IgD-negative memory B cell (primary cell): ENCODE results near the gene RBL2. TPM values are rescaled to one million over a fixed set of nuclear protein-coding genes. Genes with fewer than 3 reads are reported as not detected.

ENCODE experiments used
- H3K27ac Mint-ChIP-seq, 3 donors: one replicate each; pipeline ENCODE4 v1.8.0; 2020 to 2022; ENCODE audit warnings: mild to moderate bottlenecking in 3 of 3, mixed read lengths in 3 of 3, moderate library complexity in 1 of 3
- H3K27me3 Mint-ChIP-seq: one replicate; pipeline ENCODE4 v1.8.0; 2021; ENCODE audit warnings: mixed read lengths
- H3K36me3 Mint-ChIP-seq: one replicate; pipeline ENCODE4 v1.8.0; 2020; ENCODE audit warnings: mild to moderate bottlenecking, mixed read lengths
- H3K4me1 Mint-ChIP-seq, 3 donors: one replicate each; pipeline ENCODE4 v1.8.0; 2020 to 2022; ENCODE audit warnings: mixed read lengths in 3 of 3, mild to moderate bottlenecking in 1 of 3
- H3K4me3 Mint-ChIP-seq, 4 donors: one replicate each; pipeline ENCODE4 v1.8.0; 2020 to 2022; ENCODE audit warnings: mild to moderate bottlenecking in 4 of 4, mixed read lengths in 4 of 4, moderate library complexity in 3 of 4
- H3K9me3 Mint-ChIP-seq, 3 donors: one replicate each; pipeline ENCODE4 v1.8.0; 2020 to 2021; ENCODE audit warnings: mixed read lengths in 3 of 3, mild to moderate bottlenecking in 1 of 3
- polyA plus RNA-seq: library from polyadenylated mRNA; unstranded; fragments of 300-500 nt; fragmentation: Illumina TruSeq; gene quantifications from one replicate; pipeline ENCODE4 v1.2.3, GENCODE V29; 2021

Gene RBL2
- polyA plus RNA-seq, 1 donor from 2014 or later: 77.4 TPM

GRCh38 chr16:53482123-53482522 lies 47.9 kb downstream of the RBL2 start:
- peaks cover 0 to 11% (median 4%) of the 10 kb centered on the region in 3 donors for H3K9me3 Mint-ChIP-seq
- H3K27ac Mint-ChIP-seq: no peak overlapping the region
- no peak overlapping the region for H3K4me3 Mint-ChIP-seq
- H3K4me1 Mint-ChIP-seq: peaks cover 0 to 3% (median 0%) of the 10 kb centered on the region in 3 donors
- no peaks in the 10 kb centered on the region for H3K27me3 Mint-ChIP-seq
- H3K36me3 Mint-ChIP-seq: peaks cover 37% of the 10 kb centered on the region

GRCh38 chr16:53484542-53484941 lies 50.3 kb downstream of the RBL2 start:
- Mint-ChIP-seq H3K27ac (peak overlapping the region in 1 of 3 donors; percentile 67), H3K9me3 (peaks cover 0 to 11% (median 4%) of the 10 kb centered on the region in 3 donors)

DNA sequence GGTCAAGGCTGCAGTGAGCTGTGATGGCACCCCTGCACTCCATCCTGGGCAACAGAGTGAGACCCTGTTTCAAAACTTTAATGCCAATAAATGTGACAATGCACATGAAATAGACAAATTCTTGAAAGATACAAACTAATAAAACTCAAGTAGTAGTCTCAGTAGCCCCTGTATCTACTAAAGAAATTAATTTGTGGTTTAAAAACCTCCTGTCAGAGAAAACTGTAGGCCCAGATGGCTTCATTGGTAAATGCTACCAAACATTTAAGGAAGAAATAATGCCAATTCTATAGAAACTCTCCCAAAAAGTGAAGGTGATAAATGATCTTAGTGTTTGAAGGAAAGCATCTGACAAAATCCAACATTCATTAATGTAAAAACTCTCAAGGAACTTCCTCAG lies 52.0 kb downstream of the RBL2 start:
- H3K36me3 Mint-ChIP-seq: peaks cover 37% of the 10 kb centered on the region
- H3K27me3 Mint-ChIP-seq: no peaks in the 10 kb centered on the region
- H3K9me3 Mint-ChIP-seq: peaks cover 0 to 11% (median 4%) of the 10 kb centered on the region in 3 donors
- peak overlapping the region in 1 of 4 donors; percentile 12 for H3K4me3 Mint-ChIP-seq
- H3K27ac Mint-ChIP-seq: no peak overlapping the region
- H3K4me1 Mint-ChIP-seq: peaks cover 0 to 3% (median 0%) of the 10 kb centered on the region in 3 donors

More at GRCh38 chr16:53484542-53484941, 50.3 kb downstream of the RBL2 start:
- Mint-ChIP-seq H3K27me3 (no peaks in the 10 kb centered on the region), H3K4me1 (peaks cover 0 to 3% (median 0%) of the 10 kb centered on the region in 3 donors), H3K4me3 (no peak overlapping the region), H3K36me3 (peaks cover 40% of the 10 kb centered on the region)

DNA sequence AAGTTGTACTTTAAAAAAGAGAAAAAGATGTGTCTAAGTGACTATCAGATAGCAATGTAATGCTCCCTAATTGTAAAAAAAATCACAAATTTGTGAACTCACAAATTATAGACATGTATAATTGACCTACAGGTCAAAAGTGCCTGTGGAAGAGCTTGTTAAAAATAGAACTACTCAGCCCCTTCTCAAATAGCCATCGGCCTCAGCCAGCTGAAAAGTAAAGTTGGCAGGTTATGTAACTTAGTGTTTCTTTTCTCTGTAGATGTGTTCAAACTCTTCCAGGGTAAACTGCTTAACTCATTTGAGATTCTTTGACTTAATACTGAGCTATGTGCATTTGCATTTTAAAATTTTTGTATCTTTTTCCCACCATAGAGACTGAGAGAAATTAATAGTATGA lies 55.5 kb downstream of the RBL2 start:
- Mint-ChIP-seq H3K9me3 (peaks cover 0 to 4% (median 3%) of the 10 kb centered on the region in 3 donors), H3K36me3 (peaks cover 23% of the 10 kb centered on the region), H3K4me1 (peaks cover 0 to 3% (median 0%) of the 10 kb centered on the region in 3 donors), H3K27ac (peak overlapping the region in 1 of 3 donors; percentile 69), H3K27me3 (no peaks in the 10 kb centered on the region), H3K4me3 (no peak overlapping the region)

GRCh38 chr16:53492503-53492902 lies 58.2 kb downstream of the RBL2 start:
- peaks cover 7% of the 10 kb centered on the region for H3K36me3 Mint-ChIP-seq
- no peak overlapping the region for H3K4me3 Mint-ChIP-seq
- H3K4me1 Mint-ChIP-seq: peaks cover 0 to 2% (median 0%) of the 10 kb centered on the region in 3 donors

GRCh38 chr16:53494636-53495035 lies 60.4 kb downstream of the RBL2 start:
- Mint-ChIP-seq H3K4me3 (no peak overlapping the region), H3K4me1 (peaks cover 0 to 4% (median 2%) of the 10 kb centered on the region in 3 donors), H3K27me3 (no peaks in the 10 kb centered on the region), H3K36me3 (peaks cover 5% of the 10 kb centered on the region), H3K9me3 (no peaks in the 10 kb centered on the region), H3K27ac (no peak overlapping the region)

More at GRCh38 chr16:53492503-53492902, 58.2 kb downstream of the RBL2 start:
- H3K27ac Mint-ChIP-seq: peak overlapping the region in 1 of 3 donors; percentile 47
- H3K27me3 Mint-ChIP-seq: no peaks in the 10 kb centered on the region
- no peaks in the 10 kb centered on the region for H3K9me3 Mint-ChIP-seq

GRCh38 chr16:53495325-53495724 lies 61.1 kb downstream of the RBL2 start:
- no peaks in the 10 kb centered on the region for H3K27me3 Mint-ChIP-seq
- H3K9me3 Mint-ChIP-seq: no peaks in the 10 kb centered on the region
- peaks cover under 1% of the 10 kb centered on the region for H3K36me3 Mint-ChIP-seq
- H3K4me1 Mint-ChIP-seq: peaks cover 0 to 4% (median 2%) of the 10 kb centered on the region in 3 donors
- H3K27ac Mint-ChIP-seq: no peak overlapping the region
- no peak overlapping the region for H3K4me3 Mint-ChIP-seq

GRCh38 chr16:53498984-53499383 lies 64.7 kb downstream of the RBL2 start:
- Mint-ChIP-seq H3K9me3 (no peaks in the 10 kb centered on the region), H3K4me3 (peak overlapping the region in 1 of 4 donors; percentile 60), H3K27ac (peak overlapping the region in 1 of 3 donors; percentile 34), H3K4me1 (peaks cover under 1 to 22% (median 13%) of the 10 kb centered on the region in 3 donors), H3K27me3 (no peaks in the 10 kb centered on the region), H3K36me3 (no peaks in the 10 kb centered on the region)

DNA sequence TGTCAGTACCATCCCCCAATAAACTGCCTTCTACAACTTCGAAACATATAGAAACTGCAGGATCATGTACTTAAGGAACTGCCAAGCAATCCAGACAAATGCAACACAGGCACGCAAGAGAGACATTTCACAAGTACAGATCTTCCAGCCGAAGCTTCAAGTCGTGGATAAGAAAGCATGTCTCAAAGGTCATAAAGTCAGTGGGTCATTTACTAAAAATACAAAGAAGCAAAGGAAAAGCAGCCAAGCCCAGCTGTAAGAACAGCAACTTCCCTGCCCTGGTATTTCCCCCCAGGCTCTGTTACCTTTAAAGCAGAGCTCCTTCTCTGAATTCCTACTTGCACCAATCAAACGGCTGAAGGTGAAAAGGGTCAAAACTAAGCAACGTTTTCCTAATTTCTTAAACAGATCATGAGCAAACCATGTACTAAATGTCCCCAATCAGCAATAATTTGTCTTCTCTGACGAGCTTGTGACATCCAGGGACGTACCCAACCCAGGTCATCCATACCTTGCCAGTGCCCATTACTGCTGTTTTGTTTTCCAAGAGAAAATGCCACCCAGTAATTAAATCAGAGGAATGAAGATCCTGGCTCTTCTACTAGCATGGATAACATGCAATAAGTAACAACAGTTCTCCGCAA lies 67.1 kb downstream of the RBL2 start:
- no peaks in the 10 kb centered on the region for H3K9me3 Mint-ChIP-seq
- no peaks in the 10 kb centered on the region for H3K27me3 Mint-ChIP-seq
- peak overlapping the region in 1 of 3 donors; percentile 5 for H3K27ac Mint-ChIP-seq
- H3K36me3 Mint-ChIP-seq: no peaks in the 10 kb centered on the region
- peaks cover 6 to 30% (median 22%) of the 10 kb centered on the region in 3 donors for H3K4me1 Mint-ChIP-seq
- H3K4me3 Mint-ChIP-seq: peak overlapping the region in 3 of 4 donors; percentile 88 to 96 (median 94)

- H3K27ac Mint-ChIP-seq: peak within 1 kb of the TSS; percentile 79 to 95 (median 90)
- H3K36me3 Mint-ChIP-seq: no peaks in the 10 kb centered on the region
- peaks cover 6 to 30% (median 22%) of the 10 kb centered on the region in 3 donors for H3K4me1 Mint-ChIP-seq
- H3K4me3 Mint-ChIP-seq: peak within 1 kb of the TSS; percentile 88 to 99 (median 95)
- H3K27me3 Mint-ChIP-seq: no peaks in the 10 kb centered on the region
- no peaks in the 10 kb centered on the region for H3K9me3 Mint-ChIP-seq
These were observed 68.3 kb downstream of the RBL2 start, which contains the start of gene AKTIP for GRCh38 chr16:53502331-53503269. Gene AKTIP (minus strand): TSS chr16:53503209. CDS start chr16:53500259, 2,950 bp downstream.

DNA sequence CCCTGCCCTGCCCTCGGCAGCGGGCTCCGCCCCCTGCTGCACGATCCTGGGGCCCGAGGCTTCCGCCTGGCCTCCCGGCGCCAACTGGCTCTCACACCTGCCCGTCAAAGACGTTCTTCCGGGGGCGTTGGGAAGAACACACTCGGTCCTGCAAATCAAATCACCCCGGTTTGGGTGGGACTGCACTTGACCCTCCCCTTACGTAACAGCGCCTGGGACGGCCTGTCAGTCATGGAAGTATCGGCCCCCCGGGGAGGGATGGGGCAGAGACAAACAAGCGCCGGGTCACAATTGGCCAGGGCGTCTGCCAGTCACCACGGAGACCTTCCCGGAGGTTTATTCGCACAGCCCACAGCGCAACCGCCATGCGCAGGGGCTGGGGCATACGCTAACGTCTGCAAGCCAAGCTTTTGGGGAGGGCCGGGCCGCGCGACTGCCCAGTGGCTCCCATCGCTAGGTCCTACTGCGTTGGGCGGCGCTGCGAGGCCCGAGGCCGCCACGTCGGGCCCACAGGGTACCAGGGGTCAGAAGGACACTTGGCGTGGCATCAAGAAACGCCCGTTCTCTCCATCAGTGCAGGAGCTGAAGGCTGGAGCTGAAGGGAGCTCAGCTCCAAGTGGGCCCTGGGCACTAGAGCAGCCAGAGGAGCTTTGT lies 69.1 kb downstream of the RBL2 start:
- H3K27me3 Mint-ChIP-seq: no peaks in the 10 kb centered on the region
- H3K9me3 Mint-ChIP-seq: no peaks in the 10 kb centered on the region
- H3K4me1 Mint-ChIP-seq: peaks cover 6 to 30% (median 22%) of the 10 kb centered on the region in 3 donors
- peak overlapping the region; percentile 85 to 99 (median 92) for H3K4me3 Mint-ChIP-seq
- no peaks in the 10 kb centered on the region for H3K36me3 Mint-ChIP-seq
- peak overlapping the region; percentile 79 to 94 (median 90) for H3K27ac Mint-ChIP-seq

DNA sequence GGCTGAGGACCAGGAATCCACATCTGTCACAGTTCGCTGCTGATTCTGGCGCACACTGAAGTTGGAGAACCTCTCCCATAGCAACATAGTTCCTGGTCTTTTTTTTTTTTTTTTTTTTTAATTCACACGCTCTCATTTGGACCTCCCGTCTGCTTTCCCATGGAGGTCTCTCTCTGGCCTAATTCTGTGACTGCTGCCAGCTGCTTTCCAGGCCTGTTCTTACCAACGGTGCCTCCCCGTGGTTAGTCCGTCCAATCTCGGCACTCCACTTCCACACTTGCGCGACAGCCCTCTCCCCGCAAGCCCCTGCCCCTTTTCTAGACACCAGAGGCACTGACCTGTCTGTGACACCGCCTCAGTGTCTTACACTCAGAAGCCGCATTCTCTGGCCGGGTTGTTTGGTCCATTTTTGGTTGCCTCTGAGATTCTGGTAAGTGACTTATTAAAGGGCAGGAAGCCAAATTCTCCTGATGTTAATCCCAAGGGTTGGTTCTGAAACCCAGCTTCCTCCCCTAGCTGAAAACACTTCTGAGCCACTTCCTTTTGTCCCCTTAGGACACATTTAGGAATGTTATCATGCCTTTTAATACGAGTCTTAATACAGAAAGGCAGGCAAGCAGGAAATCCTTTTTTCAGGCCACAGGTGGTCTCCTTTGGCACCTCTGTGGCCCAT lies 69.9 kb downstream of the RBL2 start:
- no peaks in the 10 kb centered on the region for H3K27me3 Mint-ChIP-seq
- peak overlapping the region; percentile 79 to 95 (median 90) for H3K27ac Mint-ChIP-seq
- H3K9me3 Mint-ChIP-seq: no peaks in the 10 kb centered on the region
- peaks cover 6 to 27% (median 22%) of the 10 kb centered on the region in 3 donors for H3K4me1 Mint-ChIP-seq
- peak overlapping the region; percentile 85 to 99 (median 92) for H3K4me3 Mint-ChIP-seq
- no peaks in the 10 kb centered on the region for H3K36me3 Mint-ChIP-seq

- H3K27ac Mint-ChIP-seq: peak overlapping the region in 1 of 3 donors; percentile 79
These were observed 70.4 kb downstream of the RBL2 start for GRCh38 chr16:53504665-53505064.

DNA sequence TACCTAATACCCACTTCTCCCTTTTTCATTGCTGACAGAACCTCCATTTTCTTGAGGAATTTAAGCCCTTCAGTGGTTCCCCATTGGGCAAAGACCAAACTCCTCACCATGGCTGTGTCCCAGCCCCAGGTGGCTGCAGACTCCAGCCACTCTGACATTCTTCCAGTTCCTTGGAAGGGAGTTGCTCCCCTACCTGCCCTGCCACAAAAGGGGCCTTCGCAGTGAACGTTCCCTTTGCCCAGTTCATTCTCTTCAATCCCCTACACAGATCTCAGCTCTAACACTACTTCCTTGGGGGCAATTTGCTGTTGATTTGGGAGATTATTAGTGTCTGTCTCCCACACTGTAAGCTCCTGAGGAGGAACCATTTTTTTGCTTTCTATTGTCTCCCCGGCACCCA lies 72.0 kb downstream of the RBL2 start:
- Mint-ChIP-seq H3K36me3 (no peaks in the 10 kb centered on the region), H3K4me1 (peaks cover 13 to 32% (median 22%) of the 10 kb centered on the region in 3 donors), H3K9me3 (no peaks in the 10 kb centered on the region), H3K4me3 (peak overlapping the region in 1 of 4 donors; percentile 22), H3K27me3 (no peaks in the 10 kb centered on the region), H3K27ac (no peak overlapping the region)

More at GRCh38 chr16:53504665-53505064, 70.4 kb downstream of the RBL2 start:
- peaks cover 6 to 27% (median 22%) of the 10 kb centered on the region in 3 donors for H3K4me1 Mint-ChIP-seq
- no peaks in the 10 kb centered on the region for H3K27me3 Mint-ChIP-seq
- H3K36me3 Mint-ChIP-seq: no peaks in the 10 kb centered on the region
- H3K9me3 Mint-ChIP-seq: no peaks in the 10 kb centered on the region
- H3K4me3 Mint-ChIP-seq: peak overlapping the region; percentile 85 to 99 (median 92)
